ENCODE results near the gene MMP20.
"Not testable (repeated sequence)": the region's sequence is repeated elsewhere in the genome, so short reads cannot be mapped to it uniquely, and the experiment has no call there.

The MMP20 gene

DNA sequence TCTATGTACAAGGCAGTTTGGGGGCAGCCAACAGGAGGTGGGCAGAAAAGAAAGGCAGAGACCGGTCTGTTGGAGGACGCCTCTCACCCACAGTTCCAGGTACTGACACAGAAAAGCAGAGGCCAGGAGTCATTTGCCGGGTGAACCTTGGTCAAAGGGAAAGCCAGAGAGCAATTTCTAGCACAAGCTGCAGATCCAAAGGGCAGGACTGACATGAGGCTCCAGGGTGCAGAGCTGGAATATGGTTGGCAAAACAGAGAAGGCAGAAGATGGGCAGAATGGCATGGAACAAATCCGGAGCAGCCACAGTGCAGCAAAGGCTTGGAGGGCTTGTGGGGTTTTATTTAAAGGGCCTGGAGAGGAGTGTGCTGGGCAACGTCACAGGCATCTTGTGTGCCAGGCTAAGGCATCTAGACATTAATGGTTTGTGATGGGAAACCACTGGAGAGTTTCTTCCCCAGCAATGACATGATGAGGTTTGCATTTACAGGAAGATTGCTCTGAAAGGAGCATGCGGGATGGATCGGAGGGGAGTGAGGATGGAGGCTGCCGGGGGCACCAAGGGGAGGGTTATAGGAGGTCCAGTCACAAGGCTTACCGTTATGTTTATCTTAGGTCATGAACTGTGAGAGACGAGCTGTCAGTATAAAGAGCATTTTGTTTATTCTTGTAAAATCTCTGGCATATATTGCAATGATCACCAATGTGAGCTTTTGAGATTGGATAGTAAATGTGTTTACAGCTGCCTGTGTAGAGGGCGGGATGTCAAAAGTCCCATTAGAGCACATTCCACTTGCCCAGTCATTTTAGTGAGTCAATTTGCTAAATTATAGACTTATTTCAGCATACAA lies 5.7 kb upstream of the MMP20 start:
- TF ChIP-seq, protein P1, sequence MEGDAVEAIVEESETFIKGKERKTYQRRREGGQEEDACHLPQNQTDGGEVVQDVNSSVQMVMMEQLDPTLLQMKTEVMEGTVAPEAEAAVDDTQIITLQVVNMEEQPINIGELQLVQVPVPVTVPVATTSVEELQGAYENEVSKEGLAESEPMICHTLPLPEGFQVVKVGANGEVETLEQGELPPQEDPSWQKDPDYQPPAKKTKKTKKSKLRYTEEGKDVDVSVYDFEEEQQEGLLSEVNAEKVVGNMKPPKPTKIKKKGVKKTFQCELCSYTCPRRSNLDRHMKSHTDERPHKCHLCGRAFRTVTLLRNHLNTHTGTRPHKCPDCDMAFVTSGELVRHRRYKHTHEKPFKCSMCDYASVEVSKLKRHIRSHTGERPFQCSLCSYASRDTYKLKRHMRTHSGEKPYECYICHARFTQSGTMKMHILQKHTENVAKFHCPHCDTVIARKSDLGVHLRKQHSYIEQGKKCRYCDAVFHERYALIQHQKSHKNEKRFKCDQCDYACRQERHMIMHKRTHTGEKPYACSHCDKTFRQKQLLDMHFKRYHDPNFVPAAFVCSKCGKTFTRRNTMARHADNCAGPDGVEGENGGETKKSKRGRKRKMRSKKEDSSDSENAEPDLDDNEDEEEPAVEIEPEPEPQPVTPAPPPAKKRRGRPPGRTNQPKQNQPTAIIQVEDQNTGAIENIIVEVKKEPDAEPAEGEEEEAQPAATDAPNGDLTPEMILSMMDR (IDR thresholded peaks at IDR 0.05; ENCODE audit: low read depth, low read length) = no peak
- TF ChIP-seq, protein P2, sequence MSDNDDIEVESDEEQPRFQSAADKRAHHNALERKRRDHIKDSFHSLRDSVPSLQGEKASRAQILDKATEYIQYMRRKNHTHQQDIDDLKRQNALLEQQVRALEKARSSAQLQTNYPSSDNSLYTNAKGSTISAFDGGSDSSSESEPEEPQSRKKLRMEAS (IDR thresholded peaks at IDR 0.05; ENCODE audit: low read depth, low read length) = no peak
- TF ChIP-seq POLR2A (IDR thresholded peaks at IDR 0.05; ENCODE audit: extremely low read depth, insufficient read length) (no peak), MYC (IDR thresholded peaks at IDR 0.05; ENCODE audit: low read depth, low read length) (no peak)
- H3K4me3 ChIP-seq (ENCODE audit: low read depth, low read length) = no peak overlapping the region
- DNase-seq (ENCODE audit: low read depth) = no peak

DNA sequence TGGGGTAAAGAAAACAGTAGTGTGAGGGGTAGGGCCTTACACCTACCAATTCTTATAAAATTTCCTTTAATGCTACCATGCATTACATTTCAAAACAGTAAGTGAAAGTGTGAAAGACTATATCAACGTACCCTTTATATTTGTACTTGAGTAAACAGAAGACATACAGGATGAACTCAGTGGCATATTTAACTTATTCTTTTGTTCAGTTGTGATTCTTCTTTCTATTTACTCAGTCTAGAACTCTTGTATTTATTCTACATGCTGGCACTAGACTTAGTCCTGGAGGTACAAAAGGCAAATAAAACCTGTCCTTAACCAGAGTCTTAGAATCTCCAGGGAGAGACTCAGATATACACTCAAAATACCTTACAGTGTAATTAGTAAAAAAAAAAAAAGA lies 4.8 kb upstream of the MMP20 start:
- not testable (repeated sequence) for H3K4me3 ChIP-seq (ENCODE audit: low read depth, low read length); DNase-seq (ENCODE audit: low read depth)

DNA sequence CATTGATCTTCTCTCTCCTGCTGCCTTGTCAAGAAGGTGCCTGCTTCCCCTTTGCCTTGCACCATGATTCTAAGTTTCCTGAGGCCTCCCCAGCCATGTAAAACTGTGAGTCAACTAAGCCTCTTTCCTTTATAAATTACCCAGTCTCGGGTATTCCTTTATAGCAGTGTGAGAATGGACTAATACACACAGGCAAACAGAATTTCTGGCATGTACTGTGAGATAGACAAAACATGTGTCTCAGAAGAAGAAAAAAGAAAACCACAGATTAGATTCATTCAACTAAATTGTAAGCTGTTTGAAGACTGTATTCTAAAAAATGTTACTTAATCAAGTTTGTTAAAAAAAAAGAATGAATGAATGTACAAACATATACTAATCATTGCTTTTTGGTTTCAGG lies 1.5 kb upstream of the MMP20 start:
- DNase-seq (ENCODE audit: low read depth) = no peak
- no peak overlapping the region for H3K4me3 ChIP-seq (ENCODE audit: low read depth, low read length)
- TF ChIP-seq MYC (IDR thresholded peaks at IDR 0.05; ENCODE audit: low read depth, low read length) (no peak), POLR2A (IDR thresholded peaks at IDR 0.05; ENCODE audit: extremely low read depth, insufficient read length) (no peak)
- TF ChIP-seq, protein P2 (IDR thresholded peaks at IDR 0.05; ENCODE audit: low read depth, low read length) = no peak
- TF ChIP-seq, protein P1 (IDR thresholded peaks at IDR 0.05; ENCODE audit: low read depth, low read length) = no peak

DNA sequence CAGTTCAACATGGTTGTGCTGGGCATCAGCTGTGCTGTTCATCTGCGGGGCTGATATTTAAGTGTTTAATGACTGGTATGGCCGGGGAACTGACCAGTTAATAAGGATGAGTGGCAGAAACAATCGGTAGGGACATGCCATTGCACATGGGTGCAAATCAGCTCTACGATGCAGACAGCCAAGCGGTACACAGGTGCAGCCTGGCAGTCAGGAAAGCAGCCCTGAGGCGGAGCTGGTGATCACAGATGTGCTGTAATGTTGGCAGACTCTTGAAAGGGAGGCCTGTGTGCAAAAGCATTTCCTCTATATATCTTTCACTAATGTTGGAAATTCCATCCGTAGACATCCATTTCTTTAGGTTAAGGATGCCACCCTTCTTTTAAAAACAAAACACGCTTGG lies 1.1 kb downstream of the MMP20 start:
- no peak overlapping the region for H3K4me3 ChIP-seq (ENCODE audit: low read depth, low read length)
- no peak for DNase-seq (ENCODE audit: low read depth)
- no peak for TF ChIP-seq POLR2A (IDR thresholded peaks at IDR 0.05; ENCODE audit: extremely low read depth, insufficient read length)
- no peak for TF ChIP-seq MYC (IDR thresholded peaks at IDR 0.05; ENCODE audit: low read depth, low read length)
- TF ChIP-seq, protein P2 (IDR thresholded peaks at IDR 0.05; ENCODE audit: low read depth, low read length) = no peak
- TF ChIP-seq, protein P1 (IDR thresholded peaks at IDR 0.05; ENCODE audit: low read depth, low read length) = no peak

DNA sequence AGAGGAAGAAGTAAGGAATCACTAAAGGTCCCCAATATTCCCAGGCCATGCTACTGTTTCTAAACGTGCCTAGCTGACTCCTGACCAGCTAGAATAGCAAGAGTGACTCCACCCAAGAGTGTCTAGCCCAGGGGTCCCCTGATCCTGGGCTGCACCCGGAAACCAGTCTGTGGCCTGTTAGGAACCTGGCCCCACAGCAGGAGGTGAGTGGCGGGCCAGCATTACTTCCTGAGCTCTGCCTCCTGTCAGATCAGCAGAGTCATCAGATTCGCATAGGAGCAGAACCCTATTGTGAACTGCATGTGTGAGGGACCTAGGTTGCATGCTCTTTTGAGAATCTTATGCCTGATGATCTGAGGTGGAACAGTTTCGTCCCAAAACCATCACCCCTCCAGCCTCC lies 2.0 kb downstream of the MMP20 start:
- TF ChIP-seq MYC (IDR thresholded peaks at IDR 0.05; ENCODE audit: low read depth, low read length) (no peak), POLR2A (IDR thresholded peaks at IDR 0.05; ENCODE audit: extremely low read depth, insufficient read length) (no peak)
- TF ChIP-seq, protein P2 (IDR thresholded peaks at IDR 0.05; ENCODE audit: low read depth, low read length) = no peak
- TF ChIP-seq, protein P1 (IDR thresholded peaks at IDR 0.05; ENCODE audit: low read depth, low read length) = no peak
- no peak overlapping the region for H3K4me3 ChIP-seq (ENCODE audit: low read depth, low read length)

DNA sequence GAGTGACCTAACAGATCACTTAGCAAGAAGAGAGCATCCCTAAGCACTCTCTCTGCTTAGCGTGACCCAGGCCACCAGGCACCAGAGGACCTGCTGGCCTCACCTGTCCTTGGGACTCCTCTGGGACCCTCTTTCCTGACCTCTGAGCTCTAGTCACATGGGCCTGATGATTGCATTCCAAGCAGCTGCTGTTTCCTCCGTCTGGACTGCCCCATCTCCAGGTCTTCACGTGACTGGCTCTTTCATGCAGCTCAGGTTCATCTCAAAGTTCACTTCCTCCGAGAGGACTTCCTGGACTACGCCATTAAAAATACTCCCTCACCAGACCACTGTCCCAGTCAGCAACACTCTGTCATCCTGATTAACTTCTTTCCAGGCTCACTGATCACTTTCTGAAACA lies 2.9 kb downstream of the MMP20 start:
- no peak for TF ChIP-seq POLR2A (IDR thresholded peaks at IDR 0.05; ENCODE audit: extremely low read depth, insufficient read length)
- H3K4me3 ChIP-seq (ENCODE audit: low read depth, low read length) = no peak overlapping the region
- no peak for DNase-seq (ENCODE audit: low read depth)

More for the DNA sequence above, 2.0 kb downstream of the MMP20 start:
- DNase-seq (ENCODE audit: low read depth) = no peak

Measured in NB4 (cell line).